Mononuclear cell (primary cell): ENCODE results near the gene SYK. TPM values are rescaled to one million over a fixed set of nuclear protein-coding genes. Genes with fewer than 3 reads are reported as not detected.

Source experiments
- H3K27me3 ChIP-seq: 2 replicates; pipeline ENCODE4 v1.6.0; 2011; ENCODE audit warnings: low read length, control low read depth; ENCODE audit not compliant: insufficient read depth
- H3K4me1 ChIP-seq: 2 replicates; pipeline ENCODE4 v1.5.1; 2011; ENCODE audit warnings: mild to moderate bottlenecking, low read length, control low read depth; ENCODE audit not compliant: insufficient read depth
- H3K4me3 ChIP-seq: 2 replicates; pipeline ENCODE4 v1.5.1; 2011; ENCODE audit warnings: mild to moderate bottlenecking, low read length, moderate library complexity
- H3K9me3 ChIP-seq: 2 replicates; pipeline ENCODE4 v1.5.1; 2011; ENCODE audit warnings: low read depth, mild to moderate bottlenecking, control low read depth, low read length
- total RNA-seq: library from RNA; depleted of rRNA; stranded (reverse); fragments of >200 nt; gene quantifications from one replicate; pipeline ENCODE4 v1.2.3, GENCODE V29; 2012

Gene SYK
- total RNA-seq, 1 donor = 38.9 TPM

DNA sequence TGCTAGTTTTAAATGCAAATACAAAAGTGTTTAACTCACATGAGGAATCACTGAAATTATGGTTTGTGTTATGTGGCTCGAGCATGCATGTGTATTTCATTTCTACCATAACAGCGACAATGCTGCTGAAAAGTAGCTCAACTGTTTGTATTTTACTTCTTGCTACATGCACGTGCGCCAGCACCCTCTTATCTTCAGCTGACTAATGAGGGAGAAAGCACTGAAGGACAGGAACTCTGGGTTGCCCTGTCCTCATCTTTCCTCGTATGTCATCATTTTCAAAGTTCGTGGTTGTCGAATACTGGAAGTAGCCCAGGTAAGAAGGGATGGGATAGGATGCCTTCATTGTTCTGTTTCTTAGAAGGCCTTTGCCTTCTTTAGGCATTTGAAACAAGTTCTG is 120.3 kb downstream of the SYK start:
- H3K4me1 ChIP-seq = no peaks in the 10 kb centered on the region
- no peaks in the 10 kb centered on the region for H3K9me3 ChIP-seq
- H3K4me3 ChIP-seq = no peak overlapping the region
- peaks cover 2% of the 10 kb centered on the region for H3K27me3 ChIP-seq

DNA sequence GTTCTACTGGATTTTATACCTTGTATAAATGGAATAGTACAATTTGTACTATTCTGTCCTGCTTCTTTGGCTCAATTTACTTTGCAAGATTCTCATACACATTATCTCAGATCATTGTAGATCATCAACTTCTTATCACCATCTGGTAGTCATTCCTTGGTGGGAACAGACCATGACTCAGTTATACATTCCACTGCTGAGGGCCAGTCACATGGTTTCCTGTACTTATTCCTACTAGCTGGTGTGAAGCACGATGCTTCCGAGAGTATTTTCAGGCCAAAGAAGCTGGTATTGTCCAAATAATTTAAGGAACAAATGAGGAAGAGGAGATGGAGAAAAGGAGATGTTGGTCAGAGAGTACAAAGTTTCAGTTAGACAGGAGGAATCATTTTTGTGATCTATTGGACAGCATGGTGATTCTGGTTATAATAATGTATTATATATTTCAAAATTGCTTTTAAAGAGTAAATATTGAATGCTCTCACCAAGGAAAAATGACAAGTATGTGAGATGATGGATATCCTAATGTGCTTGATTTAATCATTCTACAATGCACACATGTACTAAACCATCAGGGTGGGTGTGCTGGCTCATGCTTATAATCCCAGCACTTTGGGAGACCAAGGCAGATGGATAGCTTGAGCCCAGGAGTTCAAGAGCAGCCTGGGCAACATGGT is 124.1 kb downstream of the SYK start:
- Histone ChIP-seq H3K9me3 (no peaks in the 10 kb centered on the region), H3K4me3 (no peak overlapping the region), H3K4me1 (no peaks in the 10 kb centered on the region), H3K27me3 (peaks cover 2% of the 10 kb centered on the region)

DNA sequence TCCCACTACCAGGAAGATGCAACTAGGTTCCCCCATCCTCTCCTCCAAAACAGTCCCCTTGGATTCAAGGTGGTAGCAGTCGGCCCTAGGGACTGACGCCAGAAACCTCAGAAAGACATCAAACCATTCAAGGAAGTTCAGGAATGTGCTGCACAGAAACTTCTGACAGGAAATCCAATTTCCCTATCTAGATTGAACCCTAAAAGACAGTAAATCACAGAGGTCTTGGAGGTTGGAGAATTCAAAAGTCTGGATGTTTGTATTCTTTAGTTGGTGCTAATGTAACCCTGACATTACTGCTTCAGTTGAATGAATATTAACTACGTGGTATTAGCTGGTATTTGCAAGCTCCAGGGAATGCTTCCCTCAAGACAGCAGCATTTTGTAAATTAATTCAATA is 125.3 kb downstream of the SYK start:
- Histone ChIP-seq H3K4me1 (no peaks in the 10 kb centered on the region), H3K4me3 (no peak overlapping the region), H3K9me3 (no peaks in the 10 kb centered on the region), H3K27me3 (peaks cover 2% of the 10 kb centered on the region)

DNA sequence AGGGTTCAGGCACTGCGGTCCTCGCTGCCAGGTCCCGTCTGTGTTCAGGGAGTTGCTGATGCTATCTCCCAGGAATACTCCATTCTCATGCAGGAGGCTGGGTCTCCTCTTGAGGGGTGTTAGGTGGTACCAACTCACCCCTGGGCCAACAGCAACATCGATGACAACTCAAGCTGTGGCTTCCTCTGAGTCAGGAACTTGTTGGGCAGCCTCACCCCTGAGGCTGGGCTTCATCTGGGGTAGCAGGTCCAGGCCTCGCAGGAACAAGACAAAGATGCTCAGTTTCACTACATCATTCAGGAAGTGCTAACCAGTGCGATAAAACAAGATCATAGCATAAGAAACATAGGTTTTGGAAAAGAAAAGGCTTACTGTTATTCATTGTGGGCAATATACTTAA is 125.9 kb downstream of the SYK start:
- Histone ChIP-seq H3K4me1 (no peaks in the 10 kb centered on the region), H3K27me3 (peaks cover 2% of the 10 kb centered on the region), H3K4me3 (no peak overlapping the region), H3K9me3 (no peaks in the 10 kb centered on the region)

DNA sequence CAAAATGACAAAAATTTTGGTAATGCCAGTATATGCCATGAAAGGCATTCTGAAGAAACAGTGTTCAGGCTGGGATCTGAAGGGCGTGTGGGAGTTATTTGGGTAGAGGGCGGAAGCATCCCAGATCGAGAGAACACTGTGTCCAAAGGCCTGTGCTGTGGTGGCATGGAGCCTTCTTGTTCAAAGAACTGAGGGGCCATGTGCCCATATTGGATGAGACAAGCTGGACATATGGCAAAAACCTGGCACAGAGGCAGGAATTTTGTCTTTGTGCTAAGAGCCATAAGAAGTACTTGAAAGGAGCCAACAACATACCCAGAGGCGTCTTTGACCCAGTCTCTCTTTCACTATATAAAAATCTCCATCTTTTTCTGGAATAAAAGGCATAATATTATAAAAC is 128.0 kb downstream of the SYK start:
- H3K4me1 ChIP-seq = no peaks in the 10 kb centered on the region
- peaks cover 2% of the 10 kb centered on the region for H3K27me3 ChIP-seq
- H3K9me3 ChIP-seq = no peaks in the 10 kb centered on the region
- no peak overlapping the region for H3K4me3 ChIP-seq

DNA sequence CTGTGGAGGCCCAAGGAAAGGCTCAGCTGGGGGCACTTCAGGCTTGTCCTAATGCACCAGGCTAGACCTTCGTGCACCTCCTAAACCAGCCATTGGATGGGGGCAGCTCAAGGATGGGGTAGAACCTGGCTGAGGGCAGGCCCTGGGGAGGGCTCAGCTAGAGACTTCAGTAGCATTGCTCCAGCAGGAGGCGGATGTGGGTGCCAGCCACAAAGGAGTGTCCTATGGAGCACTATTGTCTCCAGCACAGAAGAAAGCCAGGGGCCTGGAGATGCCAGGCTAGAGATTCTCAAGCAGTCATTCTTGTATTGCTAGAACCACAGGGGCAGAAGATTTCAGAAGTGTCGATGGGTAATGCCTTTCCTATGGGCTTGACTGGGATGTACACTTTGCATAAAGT is 131.8 kb downstream of the SYK start:
- Histone ChIP-seq H3K4me3 (no peak overlapping the region), H3K27me3 (no peaks in the 10 kb centered on the region), H3K4me1 (no peaks in the 10 kb centered on the region), H3K9me3 (no peaks in the 10 kb centered on the region)

DNA sequence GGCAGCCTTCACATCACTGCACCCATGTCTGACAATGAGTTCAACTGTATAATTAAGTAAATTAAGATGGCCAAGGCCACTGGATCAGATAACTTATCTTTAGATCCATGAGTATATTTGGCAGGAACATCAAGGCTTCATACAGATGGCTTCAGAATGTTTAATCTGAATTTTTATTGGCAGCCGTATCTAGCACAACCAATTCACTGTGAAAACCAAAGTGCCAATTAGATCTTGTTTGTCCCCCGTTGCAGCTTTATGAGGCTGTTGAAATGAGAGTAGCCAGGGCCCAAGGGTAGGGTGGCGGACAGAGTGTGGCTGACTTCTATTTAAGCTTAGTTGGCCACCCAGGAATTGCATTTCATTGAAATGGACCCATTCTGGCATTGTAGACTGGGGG is 137.7 kb downstream of the SYK start:
- Histone ChIP-seq H3K4me3 (no peak overlapping the region), H3K9me3 (no peaks in the 10 kb centered on the region), H3K4me1 (no peaks in the 10 kb centered on the region), H3K27me3 (no peaks in the 10 kb centered on the region)

DNA sequence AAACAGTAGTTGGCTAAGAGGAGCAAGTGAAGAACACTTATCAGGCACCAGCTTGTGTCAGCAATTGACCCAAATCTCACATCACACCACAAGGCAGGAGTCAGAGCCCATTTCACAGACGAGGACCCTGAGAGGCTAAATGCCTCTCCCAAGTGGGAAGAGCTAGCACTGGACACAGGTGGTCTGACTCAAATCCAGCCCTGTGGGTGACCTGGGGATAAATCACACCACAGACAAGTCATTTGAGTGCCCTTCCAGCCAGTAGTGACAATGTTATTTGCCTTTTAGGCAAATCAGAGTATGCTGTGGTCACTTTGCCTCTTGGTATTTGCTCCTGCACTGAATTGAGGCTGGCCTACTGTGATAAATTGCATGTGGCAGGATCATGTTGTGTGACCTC is 138.7 kb downstream of the SYK start:
- no peaks in the 10 kb centered on the region for H3K4me1 ChIP-seq
- no peaks in the 10 kb centered on the region for H3K9me3 ChIP-seq
- no peaks in the 10 kb centered on the region for H3K27me3 ChIP-seq
- no peak overlapping the region for H3K4me3 ChIP-seq

DNA sequence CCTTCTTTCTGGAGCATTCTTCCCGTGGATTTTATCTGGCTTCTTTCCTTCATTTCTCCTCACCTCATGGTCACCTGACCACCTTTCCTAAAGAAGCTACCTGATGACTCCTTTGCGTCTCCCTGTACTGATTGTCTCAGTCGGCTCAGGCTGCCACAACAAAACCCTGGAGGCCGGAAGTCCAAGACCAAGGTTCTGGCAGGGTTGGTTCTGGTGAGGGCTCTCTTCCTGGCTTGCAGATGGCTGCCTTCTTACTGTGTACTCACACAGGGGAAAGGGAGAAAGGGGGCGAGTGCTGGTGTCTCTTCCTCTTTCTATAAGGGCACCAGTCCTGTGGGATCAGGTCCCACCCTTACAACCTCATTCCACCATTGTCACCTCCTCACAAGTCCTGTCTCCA is 140.0 kb downstream of the SYK start:
- Histone ChIP-seq H3K27me3 (no peaks in the 10 kb centered on the region), H3K4me1 (no peaks in the 10 kb centered on the region), H3K9me3 (no peaks in the 10 kb centered on the region), H3K4me3 (no peak overlapping the region)

DNA sequence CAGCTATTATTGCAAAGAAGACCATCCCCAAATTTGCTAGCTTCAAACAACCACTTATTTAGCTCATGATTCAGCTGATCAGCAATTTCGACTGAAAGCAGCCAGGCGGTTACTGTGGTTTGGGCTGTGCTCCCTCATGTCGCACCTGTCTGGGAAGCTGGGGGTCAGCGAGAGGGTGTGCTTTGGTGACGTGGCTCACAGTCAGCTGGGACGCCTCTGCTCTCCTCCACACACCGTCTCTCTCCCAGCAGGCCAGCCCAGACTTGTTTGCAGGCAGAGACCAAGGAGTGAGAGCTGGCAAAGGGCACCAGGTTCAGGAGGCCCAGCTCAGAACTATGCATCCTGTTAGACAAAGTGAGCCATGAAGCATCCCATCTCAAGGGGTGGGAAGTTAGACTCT is 140.9 kb downstream of the SYK start:
- H3K4me3 ChIP-seq = no peak overlapping the region
- H3K27me3 ChIP-seq = no peaks in the 10 kb centered on the region
- H3K9me3 ChIP-seq = no peaks in the 10 kb centered on the region
- H3K4me1 ChIP-seq = no peaks in the 10 kb centered on the region

DNA sequence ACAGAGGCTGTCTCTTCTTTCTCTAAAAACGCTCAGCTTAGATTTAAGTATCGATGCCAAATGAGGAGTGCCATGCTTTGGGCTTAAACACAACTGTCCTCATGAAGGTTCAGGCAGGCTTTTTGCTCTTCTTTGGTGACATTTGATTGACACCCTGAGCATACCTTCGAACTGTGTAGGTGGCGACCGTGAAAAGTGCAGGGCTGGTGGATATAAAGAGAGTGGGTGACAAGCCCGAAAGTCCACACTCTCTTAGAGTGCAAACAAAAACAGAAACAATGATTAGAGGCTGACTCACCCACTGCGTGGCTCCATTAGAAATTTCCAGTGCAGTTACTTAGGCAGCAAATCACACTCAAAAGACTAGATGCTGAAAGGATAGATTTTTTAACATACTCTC is 141.7 kb downstream of the SYK start:
- H3K4me1 ChIP-seq = no peaks in the 10 kb centered on the region
- no peak overlapping the region for H3K4me3 ChIP-seq
- H3K9me3 ChIP-seq = no peaks in the 10 kb centered on the region
- peaks cover 5% of the 10 kb centered on the region for H3K27me3 ChIP-seq

DNA sequence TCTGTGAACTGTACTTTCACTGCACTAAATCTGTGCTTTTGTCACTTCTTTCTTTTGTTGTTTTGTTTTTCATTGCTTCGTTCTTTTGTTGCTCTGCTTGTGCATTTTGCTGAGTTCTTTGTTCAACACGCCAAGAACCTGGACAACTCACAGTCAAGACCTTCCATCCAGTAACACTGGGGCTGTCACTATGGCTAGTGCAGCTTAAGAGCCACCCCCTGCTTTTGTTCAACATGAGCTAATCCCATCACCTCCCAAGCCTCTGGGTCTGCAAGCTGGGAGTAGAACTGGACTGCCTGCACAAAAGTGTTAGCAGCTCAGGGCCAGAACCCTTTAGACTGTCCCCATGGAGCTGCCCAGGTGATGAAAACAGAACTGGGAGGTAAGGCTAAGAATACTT is 143.7 kb downstream of the SYK start:
- Histone ChIP-seq H3K9me3 (no peaks in the 10 kb centered on the region), H3K4me3 (no peak overlapping the region), H3K27me3 (peaks cover 5% of the 10 kb centered on the region), H3K4me1 (no peaks in the 10 kb centered on the region)

DNA sequence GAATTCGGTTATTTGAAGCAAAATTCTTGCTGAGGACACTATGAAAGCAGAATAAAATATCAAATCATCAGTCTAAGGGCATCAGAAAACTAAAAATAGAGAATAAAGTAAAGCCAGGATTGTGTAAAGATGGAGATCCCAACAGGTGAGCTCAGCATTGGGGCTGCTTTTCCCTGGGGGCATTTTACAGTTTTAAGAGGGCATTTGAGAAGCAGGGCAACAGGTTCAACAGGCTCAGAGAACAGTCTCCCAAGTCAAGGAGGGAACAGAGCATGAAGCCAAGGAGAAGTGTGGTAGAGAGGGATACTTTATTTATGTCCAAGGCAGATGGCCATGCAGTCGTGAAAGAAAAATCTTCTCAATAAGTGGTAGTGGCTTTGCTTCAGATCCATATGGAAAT is 145.4 kb downstream of the SYK start:
- H3K9me3 ChIP-seq = no peaks in the 10 kb centered on the region
- H3K4me3 ChIP-seq = no peak overlapping the region
- H3K4me1 ChIP-seq = no peaks in the 10 kb centered on the region
- peaks cover 5% of the 10 kb centered on the region for H3K27me3 ChIP-seq

Other genes starting within 250 kb of the SYK start
- not detected for gene DIRAS2, start 159.0 kb upstream of the SYK start, total RNA-seq